A549 (cell line): ENCODE results near the gene STAP2. TPM values are rescaled to one million over a fixed set of nuclear protein-coding genes. Genes with fewer than 3 reads are reported as not detected.

Experiments used
- ATAC-seq, 2 experiments: fragments of 200-7000 bp in 1 of 2; fragments of >200 bp in 1 of 2; cut with Nextera tagmentation in 1 of 2; cut with Tn5 transposase in 1 of 2; 3 replicates each; pipeline versions ENCODE4 v1.8.0 to v1.9.1; 2018 to 2020; ENCODE audit warnings: mild to moderate bottlenecking in 1 of 2, moderate library complexity in 1 of 2
- CTCF ChIA-PET: fragments of 300-600 bp; sonication (Branson Sonifier 250); formaldehyde crosslinking; extraction: SDS; loops from one replicate; lab custom pipeline; 2021; ENCODE audit warnings: antibody characterized with exemption, inconsistent platforms; lab: Yijun Ruan, JAX
- POLR2A ChIA-PET: fragments of 350-600 bp; formaldehyde crosslinking; extraction: SDS; loops from one replicate; lab custom pipeline; 2021; ENCODE audit warnings: antibody characterized with exemption, inconsistent platforms; lab: Yijun Ruan, JAX
- DNase-seq, 2 experiments: peaks; one replicate each; pipeline versions ENCODE4 v3.0.0 to v3.0.0-alpha.2; 2011 to 2016; ENCODE audit warnings: low read depth in 1 of 2, low spot score in 1 of 2
- FAIRE-seq: peaks from 2 replicates; lab custom pipeline; 2011; peaks lifted over from hg19 to GRCh38; lab: Jason Lieb, UNC
- H3K27ac ChIP-seq, 2 experiments: fragments of >200 bp; sonication (Bioruptor Twin); formaldehyde crosslinking; 3 replicates each; pipeline ENCODE4 v1.5.1; 2016 to 2017
- H3K4me1 ChIP-seq: fragments of >200 bp; sonication (Bioruptor Twin); formaldehyde crosslinking; 3 replicates; pipeline ENCODE4 v1.6.1; 2016
- H3K4me2 ChIP-seq: fragments of >200 bp; sonication (Bioruptor Twin); formaldehyde crosslinking; 3 replicates; pipeline ENCODE4 v1.6.1; 2016
- H3K4me3 ChIP-seq: fragments of >200 bp; sonication (Bioruptor Twin); formaldehyde crosslinking; 3 replicates; pipeline ENCODE4 v1.5.1; 2016
- H3K9me3 ChIP-seq: fragments of >200 bp; sonication (Bioruptor Twin); formaldehyde crosslinking; 3 replicates; pipeline ENCODE4 v1.6.1; 2016
- BHLHE40 ChIP-seq: IDR thresholded peaks from 2 replicates; pipeline ENCODE4 v1.6.1; 2012; ENCODE audit warnings: low read depth, low read length, inconsistent platforms
- CBX8 ChIP-seq: fragments of 200-600 bp; sonication (generic); IDR thresholded peaks from 2 replicates; pipeline ENCODE4 v1.6.1; 2016
- EHF ChIP-seq: fragments of 250-450 bp; sonication (Bioruptor Pico); IDR thresholded peaks from 2 replicates; pipeline ENCODE4 v1.5.0; 2020; ENCODE audit warnings: mild to moderate bottlenecking
- EHMT2 ChIP-seq: fragments of 200-600 bp; sonication (generic); IDR thresholded peaks from 2 replicates; pipeline ENCODE4 v1.6.1; 2016; ENCODE audit warnings: antibody characterized with exemption, low read depth, mild to moderate bottlenecking, moderate library complexity
- EP300 ChIP-seq, 2 experiments: fragments of >200 bp; sonication (Bioruptor Twin); formaldehyde crosslinking; IDR thresholded peaks; 2 replicates in 1 of 2; 3 replicates in 1 of 2; pipeline ENCODE4 v1.6.1; 2016 to 2017
- ESRRA ChIP-seq: fragments of 150-350 bp; IDR thresholded peaks from 2 replicates; pipeline ENCODE4 v1.6.1; 2014; ENCODE audit warnings: mild to moderate bottlenecking, low read length, borderline replicate concordance
- FOSB ChIP-seq: fragments of 250-450 bp; sonication (Bioruptor Pico); IDR thresholded peaks from 2 replicates; pipeline ENCODE4 v1.5.0; 2020; ENCODE audit warnings: mild to moderate bottlenecking, moderate library complexity
- FOSL2 ChIP-seq, 2 experiments: fragments of 450-650 bp in 1 of 2; fragments of >200 bp in 1 of 2; sonication (Bioruptor Twin) in 1 of 2; formaldehyde crosslinking; IDR thresholded peaks; 2 replicates each; pipeline versions ENCODE4 v1.5.0 to v1.6.1; 2016 to 2020; ENCODE audit warnings: mild to moderate bottlenecking in 1 of 2, moderate library complexity in 1 of 2
- FOXS1 ChIP-seq: fragments of 250-450 bp; sonication (Bioruptor Pico); IDR thresholded peaks from 2 replicates; pipeline ENCODE4 v1.5.0; 2020; ENCODE audit warnings: mild to moderate bottlenecking, moderate library complexity
- HEYL ChIP-seq: fragments of 250-450 bp; sonication (Bioruptor Pico); IDR thresholded peaks from 2 replicates; pipeline ENCODE4 v1.8.0; 2021; ENCODE audit warnings: mild to moderate bottlenecking, moderate library complexity
- HOXB13 ChIP-seq: fragments of 250-450 bp; sonication (Bioruptor Pico); IDR thresholded peaks from 2 replicates; pipeline ENCODE4 v1.5.0; 2020; ENCODE audit warnings: low read depth, mild to moderate bottlenecking, moderate library complexity
- KDM5A ChIP-seq: fragments of 200-600 bp; sonication (generic); IDR thresholded peaks from 2 replicates; pipeline ENCODE4 v1.6.1; 2016; ENCODE audit warnings: antibody characterized with exemption, mild to moderate bottlenecking
- MAFK ChIP-seq: fragments of 450-650 bp; IDR thresholded peaks from 2 replicates; pipeline ENCODE4 v1.6.1; 2014; ENCODE audit not compliant: partially characterized antibody
- MAZ ChIP-seq: fragments of 150-350 bp; IDR thresholded peaks from 2 replicates; pipeline ENCODE4 v1.6.1; 2014; ENCODE audit warnings: antibody characterized with exemption, low read depth, low read length, borderline replicate concordance
- NFE2L2 ChIP-seq: fragments of 150-350 bp; conservative IDR thresholded peaks from 2 replicates; pipeline ENCODE4 v1.6.1; 2014; ENCODE audit warnings: low read length
- POLR2A ChIP-seq: IDR thresholded peaks from 2 replicates; pipeline ENCODE4 v1.6.1; 2012; ENCODE audit warnings: mild to moderate bottlenecking, low read length
- POLR2AphosphoS2 ChIP-seq: conservative IDR thresholded peaks from 2 replicates; pipeline ENCODE4 v1.6.1; 2012; ENCODE audit warnings: low read length, improper control_type of control experiment, inconsistent platforms
- RAD21 ChIP-seq, 2 experiments: fragments of >200 bp in 1 of 2; sonication (Bioruptor Twin) in 1 of 2; formaldehyde crosslinking in 1 of 2; IDR thresholded peaks in 1 of 2; conservative IDR thresholded peaks in 1 of 2; 2 replicates in 1 of 2; 3 replicates in 1 of 2; pipeline ENCODE4 v1.6.1; 2012 to 2018; ENCODE audit warnings: inconsistent platforms in 1 of 2
- RNF2 ChIP-seq: fragments of 200-600 bp; sonication (generic); IDR thresholded peaks from 2 replicates; pipeline ENCODE4 v1.6.1; 2016; ENCODE audit warnings: low read depth, mild to moderate bottlenecking, antibody characterized with exemption, moderate library complexity, borderline replicate concordance
- SMC3 ChIP-seq: fragments of >200 bp; sonication (Bioruptor Twin); formaldehyde crosslinking; IDR thresholded peaks from 3 replicates; pipeline ENCODE4 v1.6.1; 2018; ENCODE audit warnings: inconsistent platforms
- ZC3H11A ChIP-seq: fragments of 450-650 bp; IDR thresholded peaks from 2 replicates; pipeline ENCODE4 v1.6.1; 2014; ENCODE audit warnings: antibody characterized with exemption, mild to moderate bottlenecking
- WGBS: methylation state at CpG from one replicate; pipeline ENCODE4 v1.1.6; 2017; ENCODE audit errors: missing lambda C conversion rate; 5-methylcytosine and 5-hydroxymethylcytosine counted together
- polyA plus RNA-seq, 4 experiments: library from polyadenylated mRNA; depleted of rRNA in 3 of 4; stranded (reverse); fragments of >200 nt; fragmentation: RNase III in 1 of 4; extraction: RNeasy Plus Mini Kit Qiagen cat#74134 plus additional on column Dnase treatment in 1 of 4; gene quantifications; 2 replicates in 3 of 4; 3 replicates in 1 of 4; pipeline ENCODE4 v1.2.3, GENCODE V29; 2011 to 2017
- TF ChIP-seq, protein P1 (sequence below): fragments of 150-350 bp; IDR thresholded peaks from 2 replicates; pipeline ENCODE4 v1.6.1; 2014; ENCODE audit warnings: low read depth, mild to moderate bottlenecking, low read length
- TF ChIP-seq, protein P2 (sequence below): fragments of >200 bp; sonication (Bioruptor Twin); formaldehyde crosslinking; IDR thresholded peaks from 3 replicates; pipeline ENCODE4 v1.5.1; 2016
- TF ChIP-seq, protein P3 (sequence below): IDR thresholded peaks from 2 replicates; pipeline ENCODE4 v1.6.1; 2012

STAP2 gene
- polyA plus RNA-seq, 2 of the 4 experiments (the other 2 are of a cell fraction) = 0.19 TPM; not detected in 1

DNA sequence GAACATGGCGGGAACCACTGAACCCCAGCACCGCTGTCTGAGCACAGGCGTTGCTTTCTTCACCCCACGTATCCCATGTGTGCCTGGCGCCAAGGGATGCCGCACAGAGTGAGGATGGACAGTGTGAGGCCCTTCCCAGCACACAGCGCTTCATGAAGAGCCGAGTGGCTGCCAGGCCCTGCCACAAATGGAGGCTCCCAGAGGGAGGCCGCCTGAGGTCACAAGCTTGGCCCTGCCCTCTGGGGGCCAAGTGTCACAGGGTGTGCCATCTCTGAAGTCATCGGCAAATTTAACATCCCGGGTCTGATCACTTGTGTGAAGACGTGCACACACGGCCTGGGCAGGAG, 29.1 kb upstream of the STAP2 start:
- H3K27ac ChIP-seq = peak overlapping the region in 1 of 2 experiments; percentile 61; a peak in 2 of 6 replicates
- WGBS = 85% methylated on average over 9 of the region's 13 CpGs

DNA sequence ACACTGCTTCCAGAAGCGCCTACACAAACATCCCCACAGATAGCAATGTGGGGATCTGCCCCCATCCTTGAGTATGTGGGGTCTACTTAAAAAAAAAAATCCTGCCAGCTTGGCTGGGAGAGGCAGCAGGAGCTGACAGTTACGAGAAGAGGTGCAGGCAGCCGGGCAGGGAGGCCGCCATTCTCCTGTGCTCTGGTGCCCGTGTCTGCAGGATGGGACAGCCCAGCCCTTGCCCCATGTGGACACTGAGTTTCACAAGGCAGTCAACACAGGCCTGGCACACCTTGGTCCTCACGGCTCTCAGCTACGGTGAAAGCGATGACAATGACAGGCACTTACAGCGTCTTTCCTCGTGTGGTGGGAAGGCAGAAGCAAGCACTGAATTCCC, 28.7 kb upstream of the STAP2 start:
- Histone ChIP-seq H3K4me3 (no peak overlapping the region), H3K4me2 (no peak overlapping the region), H3K27ac (no peak overlapping the region), H3K4me1 (peaks cover 14% of the 10 kb centered on the region), H3K9me3 (no peaks in the 10 kb centered on the region)
- TF ChIP-seq ESRRA (no peak), HEYL (no peak), HOXB13 (no peak), POLR2A (no peak)
- TF ChIP-seq, protein P1, sequence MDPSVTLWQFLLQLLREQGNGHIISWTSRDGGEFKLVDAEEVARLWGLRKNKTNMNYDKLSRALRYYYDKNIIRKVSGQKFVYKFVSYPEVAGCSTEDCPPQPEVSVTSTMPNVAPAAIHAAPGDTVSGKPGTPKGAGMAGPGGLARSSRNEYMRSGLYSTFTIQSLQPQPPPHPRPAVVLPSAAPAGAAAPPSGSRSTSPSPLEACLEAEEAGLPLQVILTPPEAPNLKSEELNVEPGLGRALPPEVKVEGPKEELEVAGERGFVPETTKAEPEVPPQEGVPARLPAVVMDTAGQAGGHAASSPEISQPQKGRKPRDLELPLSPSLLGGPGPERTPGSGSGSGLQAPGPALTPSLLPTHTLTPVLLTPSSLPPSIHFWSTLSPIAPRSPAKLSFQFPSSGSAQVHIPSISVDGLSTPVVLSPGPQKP = no peak
- ATAC-seq = no peak
- no peak for FAIRE-seq
- ChIA-PET CTCF (interaction anchor here (1.2 to 3.0 kb wide), 2 partner anchors 15 to 33 kb away, joined by 6 to 21 read pairs; partner anchors contain the start of gene SH3GL1), POLR2A (interaction anchor here (0.6 kb wide), 1 partner anchor 20 kb away, joined by 3 read pairs; no protein-coding TSS in a partner anchor)
- 94% methylated on average over 3 of the region's 10 CpGs for WGBS
- no peak for DNase-seq

More for the DNA sequence above, 29.1 kb upstream of the STAP2 start:
- ChIA-PET CTCF (no interaction called here), POLR2A (interaction anchor here (0.6 kb wide), 1 partner anchor 20 kb away, joined by 3 read pairs; no protein-coding TSS in a partner anchor)
- TF ChIP-seq, protein P2, sequence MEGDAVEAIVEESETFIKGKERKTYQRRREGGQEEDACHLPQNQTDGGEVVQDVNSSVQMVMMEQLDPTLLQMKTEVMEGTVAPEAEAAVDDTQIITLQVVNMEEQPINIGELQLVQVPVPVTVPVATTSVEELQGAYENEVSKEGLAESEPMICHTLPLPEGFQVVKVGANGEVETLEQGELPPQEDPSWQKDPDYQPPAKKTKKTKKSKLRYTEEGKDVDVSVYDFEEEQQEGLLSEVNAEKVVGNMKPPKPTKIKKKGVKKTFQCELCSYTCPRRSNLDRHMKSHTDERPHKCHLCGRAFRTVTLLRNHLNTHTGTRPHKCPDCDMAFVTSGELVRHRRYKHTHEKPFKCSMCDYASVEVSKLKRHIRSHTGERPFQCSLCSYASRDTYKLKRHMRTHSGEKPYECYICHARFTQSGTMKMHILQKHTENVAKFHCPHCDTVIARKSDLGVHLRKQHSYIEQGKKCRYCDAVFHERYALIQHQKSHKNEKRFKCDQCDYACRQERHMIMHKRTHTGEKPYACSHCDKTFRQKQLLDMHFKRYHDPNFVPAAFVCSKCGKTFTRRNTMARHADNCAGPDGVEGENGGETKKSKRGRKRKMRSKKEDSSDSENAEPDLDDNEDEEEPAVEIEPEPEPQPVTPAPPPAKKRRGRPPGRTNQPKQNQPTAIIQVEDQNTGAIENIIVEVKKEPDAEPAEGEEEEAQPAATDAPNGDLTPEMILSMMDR = no peak
- no peak for TF ChIP-seq ZC3H11A
- no peak for TF ChIP-seq CBX8
- TF ChIP-seq HEYL = no peak
- no peak for TF ChIP-seq SMC3
- no peak for TF ChIP-seq POLR2AphosphoS2
- TF ChIP-seq, protein P3, sequence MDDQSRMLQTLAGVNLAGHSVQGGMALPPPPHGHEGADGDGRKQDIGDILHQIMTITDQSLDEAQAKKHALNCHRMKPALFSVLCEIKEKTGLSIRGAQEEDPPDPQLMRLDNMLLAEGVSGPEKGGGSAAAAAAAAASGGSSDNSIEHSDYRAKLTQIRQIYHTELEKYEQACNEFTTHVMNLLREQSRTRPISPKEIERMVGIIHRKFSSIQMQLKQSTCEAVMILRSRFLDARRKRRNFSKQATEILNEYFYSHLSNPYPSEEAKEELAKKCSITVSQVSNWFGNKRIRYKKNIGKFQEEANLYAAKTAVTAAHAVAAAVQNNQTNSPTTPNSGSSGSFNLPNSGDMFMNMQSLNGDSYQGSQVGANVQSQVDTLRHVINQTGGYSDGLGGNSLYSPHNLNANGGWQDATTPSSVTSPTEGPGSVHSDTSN = no peak
- TF ChIP-seq EP300 (IDR thresholded peaks at IDR 0.05) = no peak
- no peak for TF ChIP-seq EHMT2
- TF ChIP-seq MAFK = no peak
- no peak for TF ChIP-seq FOSL2 (IDR thresholded peaks at IDR 0.05)
- no peak for TF ChIP-seq FOSL2 (CRISPR knock-in tag; IDR thresholded peaks at IDR 0.05)
- no peak for TF ChIP-seq FOSB (CRISPR knock-in tag)
- TF ChIP-seq FOXS1 = no peak
- TF ChIP-seq RNF2 = no peak
- no peak overlapping the region for H3K4me3 ChIP-seq
- no peaks in the 10 kb centered on the region for H3K9me3 ChIP-seq
- DNase-seq (no peak), FAIRE-seq (no peak), ATAC-seq (no peak)
- no peak overlapping the region for H3K4me2 ChIP-seq
- peaks cover 14% of the 10 kb centered on the region for H3K4me1 ChIP-seq

DNA sequence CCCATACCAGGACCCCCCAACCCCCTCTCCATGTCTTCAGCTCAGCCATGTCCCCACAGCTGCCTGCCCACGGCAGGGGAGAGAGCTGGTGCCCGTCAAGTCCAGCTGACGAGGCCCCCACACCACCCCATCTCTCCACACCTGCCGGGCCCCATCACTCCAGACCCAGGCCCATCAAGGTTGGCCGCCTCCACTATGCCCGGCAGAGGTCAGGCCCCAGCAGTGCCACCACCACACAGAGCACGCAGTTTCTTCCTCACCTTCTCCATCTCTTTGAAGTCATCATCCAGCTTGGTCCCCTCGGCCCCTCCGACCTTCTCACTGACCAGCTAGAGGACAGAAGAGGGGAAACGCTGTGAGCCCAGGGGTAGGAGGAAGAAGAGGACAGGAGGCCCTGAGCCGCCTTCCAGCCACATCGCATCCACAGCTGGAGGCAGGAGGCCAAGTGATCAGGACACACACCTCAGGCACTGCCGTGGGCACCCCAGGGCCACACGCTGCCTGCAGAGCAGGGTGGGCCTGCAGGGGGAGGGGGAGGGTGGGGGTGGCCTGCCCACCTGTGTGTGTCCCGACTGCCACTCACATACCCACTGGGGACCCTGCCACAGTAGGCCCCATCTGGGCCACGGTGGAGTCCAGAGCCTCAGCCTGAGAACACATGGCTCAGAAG, 28.2 kb upstream of the STAP2 start:
- Histone ChIP-seq H3K4me1 (peaks cover 15% of the 10 kb centered on the region), H3K9me3 (no peaks in the 10 kb centered on the region), H3K4me2 (no peak overlapping the region), H3K4me3 (no peak overlapping the region), H3K27ac (no peak overlapping the region)
- ChIA-PET CTCF (interaction anchor here (1.2 to 3.0 kb wide), 2 partner anchors 14 to 34 kb away, joined by 6 to 21 read pairs; partner anchors contain the start of gene SH3GL1), POLR2A (no interaction called here)
- no peak for TF ChIP-seq MAFK
- no peak for TF ChIP-seq FOSB (CRISPR knock-in tag)
- no peak for TF ChIP-seq MAZ
- no peak for TF ChIP-seq RAD21 (conservative IDR thresholded peaks at IDR 0.05 in 1 of 2, IDR thresholded peaks at IDR 0.05 in 1 of 2)
- TF ChIP-seq NFE2L2 = no peak
- TF ChIP-seq BHLHE40 = no peak
- TF ChIP-seq HEYL = no peak
- no peak for TF ChIP-seq EHF (CRISPR knock-in tag)
- TF ChIP-seq KDM5A = no peak
- FAIRE-seq (no peak), DNase-seq (no peak), ATAC-seq (no peak)
- WGBS = 97% methylated on average over 7 of the region's 16 CpGs
